Measurements from ENCODE around the gene ICOS.

GRCh38 chr2:203940039-203940438, 3.5 kb downstream of the ICOS start:
- TF ChIP-seq CTCF (IDR thresholded peaks at IDR 0.05 in 2 of 3, conservative IDR thresholded peaks at IDR 0.05 in 1 of 3; ENCODE audit: control insufficient read depth in 2 of 3, extremely low read depth in 1 of 3, insufficient read depth in 1 of 3, low read depth in 3 of 3, low read length in 3 of 3) (no peak), FOS (IDR thresholded peaks at IDR 0.05; ENCODE audit: borderline replicate concordance, extremely low read depth, insufficient read length) (no peak), POLR2A (IDR thresholded peaks at IDR 0.05; ENCODE audit: low read depth, low read length) (no peak), PKNOX1 (IDR thresholded peaks at IDR 0.05) (no peak), POLR2AphosphoS5 (IDR thresholded peaks at IDR 0.05; ENCODE audit: low read length) (no peak)

Data from GM12878 (cell line).